HepG2 (cell line): ENCODE results near the gene NRG3. TPM values are rescaled to one million over a fixed set of nuclear protein-coding genes. Genes with fewer than 3 reads are reported as not detected.

ENCODE experiments used
- ATAC-seq: fragments of 200-7000 bp; cut with Tn5 transposase; 3 replicates; pipeline ENCODE4 v1.9.1; 2020; ENCODE audit warnings: mild to moderate bottlenecking, moderate library complexity
- BruUV-seq: library from RNA; stranded (reverse); fragments of 400-500 nt; replicated peaks from 2 replicates; lab custom pipeline; 2021; lab: Mats Ljungman, UMichigan
- CTCF ChIA-PET: fragments of 300-600 bp; formaldehyde crosslinking; extraction: SDS; loops from one replicate; lab custom pipeline; 2021; ENCODE audit warnings: low total read pairs, inconsistent platforms, low intra/inter-chr PET ratio; lab: Yijun Ruan, JAX
- POLR2A ChIA-PET: fragments of 350-600 bp; sonication (Branson Sonifier 250); formaldehyde crosslinking; loops from one replicate; lab custom pipeline; 2020; ENCODE audit warnings: antibody characterized with exemption, inconsistent platforms; lab: Yijun Ruan, JAX
- DNase-seq: peaks from one replicate; pipeline ENCODE4 v3.0.0-alpha.2; 2015; ENCODE audit warnings: low spot score
- FAIRE-seq: peaks from 3 replicates; lab custom pipeline; 2011; peaks lifted over from hg19 to GRCh38; lab: Jason Lieb, UNC
- H2AFZ ChIP-seq: one replicate; pipeline ENCODE4 v1.6.1; 2011; ENCODE audit warnings: low read length, inconsistent platforms
- H3K27ac ChIP-seq: fragments of 300-600 bp; 3 replicates; pipeline ENCODE4 v1.8.0; 2011; ENCODE audit warnings: mixed run types, mild to moderate bottlenecking, mixed read lengths, low read length, inconsistent platforms; ENCODE audit not compliant: insufficient read depth; ENCODE audit errors: extremely low read length
- H3K27me3 ChIP-seq, 2 experiments: fragments of 200-600 bp in 1 of 2; 2 replicates in 1 of 2; 3 replicates in 1 of 2; pipeline versions ENCODE4 v1.6.0 to v1.8.0; 2011; ENCODE audit warnings: low read length in 2 of 2, mild to moderate bottlenecking in 2 of 2, moderate library complexity in 2 of 2, inconsistent platforms in 1 of 2; ENCODE audit not compliant: insufficient read depth in 2 of 2, control insufficient read depth in 1 of 2
- H3K36me3 ChIP-seq, 2 experiments: fragments of 200-600 bp in 1 of 2; replicated peaks in 1 of 2; 2 replicates in 1 of 2; 3 replicates in 1 of 2; pipeline versions ENCODE4 v1.5.1 to v1.8.0; 2011; ENCODE audit warnings: low read length in 2 of 2, inconsistent platforms in 1 of 2; ENCODE audit not compliant: insufficient read depth in 2 of 2, control insufficient read depth in 1 of 2
- H3K4me1 ChIP-seq: 2 replicates; pipeline ENCODE4 v1.5.1; 2012; ENCODE audit warnings: low read length, inconsistent platforms; ENCODE audit not compliant: insufficient read depth
- H3K4me2 ChIP-seq: 2 replicates; pipeline ENCODE4 v1.6.0; 2011; ENCODE audit warnings: low read depth, low read length, inconsistent platforms
- H3K4me3 ChIP-seq, 3 experiments: fragments of 200-600 bp in 1 of 3; sonication (generic), shearing (Covaris generic) in 1 of 3; replicated peaks in 1 of 3; 2 replicates each; pipeline ENCODE4 v1.5.1; 2011 to 2016; ENCODE audit warnings: low read length in 3 of 3, inconsistent platforms in 2 of 3, low read depth in 2 of 3, mild to moderate bottlenecking in 2 of 3, control low read depth in 1 of 3, mixed read lengths in 1 of 3; ENCODE audit not compliant: insufficient read depth in 1 of 3
- H3K79me2 ChIP-seq: one replicate; pipeline ENCODE4 v1.6.1; 2011; ENCODE audit warnings: low read length, inconsistent platforms; ENCODE audit not compliant: insufficient read depth
- H3K9ac ChIP-seq: 2 replicates; pipeline ENCODE4 v1.6.0; 2011; ENCODE audit warnings: mild to moderate bottlenecking, low read depth, low read length, inconsistent platforms; ENCODE audit not compliant: insufficient read depth
- H3K9me3 ChIP-seq: 2 replicates; pipeline ENCODE4 v1.5.1; 2012; ENCODE audit warnings: mild to moderate bottlenecking, low read length
- H4K20me1 ChIP-seq: 2 replicates; pipeline ENCODE4 v1.6.0; 2011; ENCODE audit warnings: inconsistent platforms, mild to moderate bottlenecking, low read length, moderate library complexity; ENCODE audit not compliant: insufficient read depth
- AGO1 ChIP-seq: fragments of 200-400 bp; formaldehyde crosslinking; IDR thresholded peaks from 2 replicates; pipeline ENCODE4 v1.6.1; 2017; ENCODE audit warnings: mild to moderate bottlenecking, low read depth, low read length, moderate library complexity; ENCODE audit not compliant: poor library complexity, severe bottlenecking
- CAMTA2 ChIP-seq: sonication (generic); formaldehyde crosslinking; IDR thresholded peaks from 2 replicates; pipeline ENCODE4 v1.4.0; 2020; ENCODE audit warnings: mild to moderate bottlenecking, missing genetic modification reagents, borderline replicate concordance
- DMAP1 ChIP-seq: IDR thresholded peaks from 2 replicates; pipeline ENCODE4 v1.6.1; 2016
- FOSL1 ChIP-seq: sonication (generic); formaldehyde crosslinking; IDR thresholded peaks from 2 replicates; pipeline ENCODE4 v1.9.0; 2021; ENCODE audit warnings: missing genetic modification reagents, borderline replicate concordance
- POGZ ChIP-seq: sonication (generic); formaldehyde crosslinking; IDR thresholded peaks from 2 replicates; pipeline ENCODE4 v1.4.0; 2020; ENCODE audit warnings: mild to moderate bottlenecking, missing genetic modification reagents
- RBAK ChIP-seq: sonication (generic); formaldehyde crosslinking; IDR thresholded peaks from 2 replicates; pipeline ENCODE4 v1.5.1; 2020; ENCODE audit warnings: mild to moderate bottlenecking, missing genetic modification reagents
- RELA ChIP-seq: sonication (generic); formaldehyde crosslinking; IDR thresholded peaks from 2 replicates; pipeline ENCODE4 v1.4.0; 2020; ENCODE audit warnings: missing genetic modification reagents
- SIX1 ChIP-seq: sonication (generic); formaldehyde crosslinking; IDR thresholded peaks from 2 replicates; pipeline ENCODE4 v1.4.0; 2020; ENCODE audit warnings: missing genetic modification reagents, borderline replicate concordance
- ZBTB42 ChIP-seq: sonication (generic); formaldehyde crosslinking; IDR thresholded peaks from 2 replicates; pipeline ENCODE4 v1.5.0; 2020; ENCODE audit warnings: mild to moderate bottlenecking, missing genetic modification reagents
- ZKSCAN8 ChIP-seq: IDR thresholded peaks from 2 replicates; pipeline ENCODE4 v1.6.1; 2016; ENCODE audit warnings: borderline replicate concordance, missing genetic modification reagents, missing compliant biosample characterization
- ZNF207 ChIP-seq: fragments of 450-650 bp; IDR thresholded peaks from 2 replicates; pipeline ENCODE4 v1.6.1; 2016; ENCODE audit warnings: antibody characterized with exemption, borderline replicate concordance
- ZNF235 ChIP-seq: sonication (generic); formaldehyde crosslinking; IDR thresholded peaks from 2 replicates; pipeline ENCODE4 v1.8.1; 2023; ENCODE audit warnings: mild to moderate bottlenecking, missing genetic modification reagents, borderline replicate concordance
- ZNF782 ChIP-seq: sonication (generic); formaldehyde crosslinking; IDR thresholded peaks from 2 replicates; pipeline ENCODE4 v1.4.0; 2020; ENCODE audit warnings: missing genetic modification reagents, mild to moderate bottlenecking, borderline replicate concordance
- ZNF891 ChIP-seq: sonication (generic); formaldehyde crosslinking; IDR thresholded peaks from 2 replicates; pipeline ENCODE4 v1.5.0; 2020; ENCODE audit warnings: mild to moderate bottlenecking, missing genetic modification reagents
- WGBS: methylation state at CpG from one replicate; pipeline ENCODE4 v1.1.6; 2017; ENCODE audit warnings: low lambda C conversion rate; 5-methylcytosine and 5-hydroxymethylcytosine counted together
- in situ Hi-C: cut with HindIII; loops from 2 replicates; pipeline ENCODE4 v1.10.0; 2017; ENCODE audit warnings: low pct_unique_long_range_greater_than_20kb; ENCODE audit not compliant: extremely low pct_ligation_motif_present
- intact Hi-C: fragments of 100-400 bp; cut with micrococcal nuclease; formaldehyde crosslinking; loops from one replicate; pipeline ENCODE4 v1.10.0; 2022; ENCODE audit not compliant: unreplicated experiment
- polyA plus RNA-seq, 8 experiments: library from polyadenylated mRNA; depleted of rRNA in 3 of 8; stranded (reverse) in 7 of 8; unstranded in 1 of 8; fragments of >200 nt; fragmentation: Illumina TruSeq in 4 of 8; extraction: Trizol in 4 of 8; gene quantifications; 2 replicates each; pipeline versions ENCODE4 v1.2.1 to v1.2.3, GENCODE V29; 2011 to 2016; ENCODE audit warnings: low read depth in 4 of 8, missing spikeins in 1 of 8, mixed read lengths in 1 of 8; ENCODE audit not compliant: insufficient read depth in 1 of 8
- total RNA-seq, 5 experiments: library from RNA; depleted of rRNA; stranded (reverse); fragments of >200 nt; fragmentation: Illumina TruSeq; extraction: Trizol; gene quantifications; 2 replicates each; pipeline ENCODE4 v1.2.3, GENCODE V29; 2016; ENCODE audit warnings: low read depth in 1 of 5
- TF ChIP-seq, protein P1 (sequence below): sonication (generic); formaldehyde crosslinking; IDR thresholded peaks from 2 replicates; pipeline ENCODE4 v1.4.0; 2020; ENCODE audit warnings: missing genetic modification reagents, mild to moderate bottlenecking, borderline replicate concordance
- TF ChIP-seq, protein P2 (sequence below): sonication (generic); formaldehyde crosslinking; IDR thresholded peaks from 2 replicates; pipeline ENCODE4 v1.9.0; 2022; ENCODE audit warnings: low read depth, missing genetic modification reagents
- TF ChIP-seq, protein P3 (sequence below): sonication (generic); formaldehyde crosslinking; IDR thresholded peaks from 2 replicates; pipeline ENCODE4 v1.4.0; 2020; ENCODE audit warnings: mild to moderate bottlenecking, missing genetic modification reagents

NRG3 gene
- total and polyA plus RNA-seq, 2 of the 13 experiments (the other 11 are each of a cell fraction or from before 2014, with no cell fraction given), result not detected

DNA sequence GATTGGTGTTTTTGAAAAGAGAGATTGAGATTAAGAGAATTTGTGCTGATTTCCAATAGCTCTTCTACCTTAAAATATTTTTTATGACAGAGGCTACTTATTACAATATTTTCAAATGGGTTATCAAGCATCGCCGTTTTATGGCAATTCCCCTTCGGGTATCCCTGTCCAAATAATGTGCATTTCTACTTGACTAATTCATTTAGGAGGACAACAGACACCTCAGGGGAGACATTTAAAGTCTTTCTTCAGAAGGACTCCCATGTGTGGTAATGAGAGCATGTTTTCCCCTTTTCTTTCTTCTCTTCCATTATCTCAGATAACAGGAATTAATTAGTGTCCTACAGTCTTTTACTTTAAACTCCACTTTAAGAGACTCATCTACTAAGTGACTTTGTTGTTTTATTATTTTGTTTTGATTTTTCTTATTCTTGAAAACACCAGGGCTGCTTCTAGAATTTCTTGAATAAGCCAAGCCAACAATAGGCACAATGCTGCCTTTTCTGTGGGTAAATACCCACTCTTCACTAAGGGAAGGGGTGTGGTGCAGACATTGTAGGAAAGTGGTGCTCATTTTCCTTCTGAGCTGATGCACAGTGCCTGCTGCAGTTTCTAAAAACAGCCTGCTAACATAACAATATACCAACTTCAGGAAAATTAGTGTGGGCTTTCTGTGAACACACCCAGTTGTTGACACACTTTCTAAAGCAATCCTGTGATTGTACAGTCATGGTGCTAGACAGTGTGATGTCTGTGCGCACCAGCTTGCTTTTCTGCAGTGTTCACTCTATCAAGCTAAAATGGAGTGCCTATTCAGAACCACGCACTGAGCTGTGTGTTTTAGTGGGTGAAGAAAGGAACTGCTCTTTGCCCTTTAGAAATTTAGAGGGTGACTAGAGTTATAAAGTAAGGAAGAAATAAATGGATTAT is 597.7 kb downstream of the NRG3 start:
- Histone ChIP-seq H3K9me3 (peaks cover 91% of the 10 kb centered on the region), H3K36me3 (no peaks in the 10 kb centered on the region), H3K27me3 (no peaks in the 10 kb centered on the region), H2AFZ (no peak overlapping the region), H4K20me1 (no peaks in the 10 kb centered on the region), H3K9ac (no peak overlapping the region), H3K27ac (no peak overlapping the region), H3K4me1 (no peaks in the 10 kb centered on the region), H3K79me2 (no peaks in the 10 kb centered on the region), H3K4me3 (no peak overlapping the region), H3K4me2 (no peak overlapping the region)
- no peak for FAIRE-seq
- ChIA-PET CTCF (no interaction called here), POLR2A (no interaction called here)
- intact Hi-C loops, result no loop called here
- no TSS peak for BruUV-seq
- no peak for DNase-seq
- WGBS, result 56% methylated on average over 5 of the region's 5 CpGs
- no peak for ATAC-seq
- in situ Hi-C loops, result no loop called here
- no peak for TF ChIP-seq ZBTB42 (CRISPR knock-in tag)
- TF ChIP-seq ZKSCAN8, result no peak
- TF ChIP-seq, protein P1, sequence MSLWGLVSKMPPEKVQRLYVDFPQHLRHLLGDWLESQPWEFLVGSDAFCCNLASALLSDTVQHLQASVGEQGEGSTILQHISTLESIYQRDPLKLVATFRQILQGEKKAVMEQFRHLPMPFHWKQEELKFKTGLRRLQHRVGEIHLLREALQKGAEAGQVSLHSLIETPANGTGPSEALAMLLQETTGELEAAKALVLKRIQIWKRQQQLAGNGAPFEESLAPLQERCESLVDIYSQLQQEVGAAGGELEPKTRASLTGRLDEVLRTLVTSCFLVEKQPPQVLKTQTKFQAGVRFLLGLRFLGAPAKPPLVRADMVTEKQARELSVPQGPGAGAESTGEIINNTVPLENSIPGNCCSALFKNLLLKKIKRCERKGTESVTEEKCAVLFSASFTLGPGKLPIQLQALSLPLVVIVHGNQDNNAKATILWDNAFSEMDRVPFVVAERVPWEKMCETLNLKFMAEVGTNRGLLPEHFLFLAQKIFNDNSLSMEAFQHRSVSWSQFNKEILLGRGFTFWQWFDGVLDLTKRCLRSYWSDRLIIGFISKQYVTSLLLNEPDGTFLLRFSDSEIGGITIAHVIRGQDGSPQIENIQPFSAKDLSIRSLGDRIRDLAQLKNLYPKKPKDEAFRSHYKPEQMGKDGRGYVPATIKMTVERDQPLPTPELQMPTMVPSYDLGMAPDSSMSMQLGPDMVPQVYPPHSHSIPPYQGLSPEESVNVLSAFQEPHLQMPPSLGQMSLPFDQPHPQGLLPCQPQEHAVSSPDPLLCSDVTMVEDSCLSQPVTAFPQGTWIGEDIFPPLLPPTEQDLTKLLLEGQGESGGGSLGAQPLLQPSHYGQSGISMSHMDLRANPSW (CRISPR knock-in tag), result no peak
- TF ChIP-seq, protein P2, sequence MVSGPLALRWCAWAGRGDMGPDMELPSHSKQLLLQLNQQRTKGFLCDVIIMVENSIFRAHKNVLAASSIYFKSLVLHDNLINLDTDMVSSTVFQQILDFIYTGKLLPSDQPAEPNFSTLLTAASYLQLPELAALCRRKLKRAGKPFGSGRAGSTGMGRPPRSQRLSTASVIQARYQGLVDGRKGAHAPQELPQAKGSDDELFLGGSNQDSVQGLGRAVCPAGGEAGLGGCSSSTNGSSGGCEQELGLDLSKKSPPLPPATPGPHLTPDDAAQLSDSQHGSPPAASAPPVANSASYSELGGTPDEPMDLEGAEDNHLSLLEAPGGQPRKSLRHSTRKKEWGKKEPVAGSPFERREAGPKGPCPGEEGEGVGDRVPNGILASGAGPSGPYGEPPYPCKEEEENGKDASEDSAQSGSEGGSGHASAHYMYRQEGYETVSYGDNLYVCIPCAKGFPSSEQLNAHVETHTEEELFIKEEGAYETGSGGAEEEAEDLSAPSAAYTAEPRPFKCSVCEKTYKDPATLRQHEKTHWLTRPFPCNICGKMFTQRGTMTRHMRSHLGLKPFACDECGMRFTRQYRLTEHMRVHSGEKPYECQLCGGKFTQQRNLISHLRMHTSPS (CRISPR knock-in tag), result no peak
- no peak for TF ChIP-seq SIX1 (CRISPR knock-in tag)
- TF ChIP-seq ZNF235 (CRISPR knock-in tag), result no peak
- TF ChIP-seq RBAK (CRISPR knock-in tag), result no peak
- TF ChIP-seq DMAP1 (CRISPR knock-in tag), result no peak
- TF ChIP-seq ZNF891 (CRISPR knock-in tag), result no peak
- TF ChIP-seq FOSL1 (CRISPR knock-in tag), result no peak
- no peak for TF ChIP-seq POGZ (CRISPR knock-in tag)
- TF ChIP-seq, protein P3, sequence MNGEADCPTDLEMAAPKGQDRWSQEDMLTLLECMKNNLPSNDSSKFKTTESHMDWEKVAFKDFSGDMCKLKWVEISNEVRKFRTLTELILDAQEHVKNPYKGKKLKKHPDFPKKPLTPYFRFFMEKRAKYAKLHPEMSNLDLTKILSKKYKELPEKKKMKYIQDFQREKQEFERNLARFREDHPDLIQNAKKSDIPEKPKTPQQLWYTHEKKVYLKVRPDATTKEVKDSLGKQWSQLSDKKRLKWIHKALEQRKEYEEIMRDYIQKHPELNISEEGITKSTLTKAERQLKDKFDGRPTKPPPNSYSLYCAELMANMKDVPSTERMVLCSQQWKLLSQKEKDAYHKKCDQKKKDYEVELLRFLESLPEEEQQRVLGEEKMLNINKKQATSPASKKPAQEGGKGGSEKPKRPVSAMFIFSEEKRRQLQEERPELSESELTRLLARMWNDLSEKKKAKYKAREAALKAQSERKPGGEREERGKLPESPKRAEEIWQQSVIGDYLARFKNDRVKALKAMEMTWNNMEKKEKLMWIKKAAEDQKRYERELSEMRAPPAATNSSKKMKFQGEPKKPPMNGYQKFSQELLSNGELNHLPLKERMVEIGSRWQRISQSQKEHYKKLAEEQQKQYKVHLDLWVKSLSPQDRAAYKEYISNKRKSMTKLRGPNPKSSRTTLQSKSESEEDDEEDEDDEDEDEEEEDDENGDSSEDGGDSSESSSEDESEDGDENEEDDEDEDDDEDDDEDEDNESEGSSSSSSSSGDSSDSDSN (CRISPR knock-in tag), result no peak
- no peak for TF ChIP-seq RELA (CRISPR knock-in tag)
- TF ChIP-seq AGO1, result no peak
- TF ChIP-seq ZNF782 (CRISPR knock-in tag), result no peak
- no peak for TF ChIP-seq ZNF207
- no peak for TF ChIP-seq CAMTA2 (CRISPR knock-in tag)
